AG04449 (cell line): ENCODE results near the gene TSR2.

Source experiments
- CTCF ChIA-PET: fragments of 350-600 bp; formaldehyde crosslinking; extraction: SDS; loops from one replicate; lab custom pipeline; 2021; ENCODE audit warnings: antibody characterized with exemption; lab: Yijun Ruan, JAX
- POLR2A ChIA-PET: fragments of 400-600, 350-600 bp; formaldehyde crosslinking; extraction: SDS; loops from one replicate; lab custom pipeline; 2020; ENCODE audit warnings: antibody characterized with exemption, inconsistent platforms; lab: Yijun Ruan, JAX
- DNase-seq: peaks from one replicate; pipeline ENCODE4 v3.0.0-alpha.2; 2010; ENCODE audit warnings: low read depth, low spot score
- H3K4me3 ChIP-seq: 2 replicates; pipeline ENCODE4 v1.5.1; 2011; ENCODE audit warnings: low read depth, mild to moderate bottlenecking, control low read depth, low read length
- TF ChIP-seq, protein P1 (sequence below): IDR thresholded peaks from one replicate; pipeline ENCODE4 v1.5.1; 2011; ENCODE audit warnings: mild to moderate bottlenecking, moderate library complexity, low read length, control low read depth, inconsistent platforms; ENCODE audit not compliant: insufficient read depth; ENCODE audit errors: missing control alignments

The TSR2 gene, protein sequence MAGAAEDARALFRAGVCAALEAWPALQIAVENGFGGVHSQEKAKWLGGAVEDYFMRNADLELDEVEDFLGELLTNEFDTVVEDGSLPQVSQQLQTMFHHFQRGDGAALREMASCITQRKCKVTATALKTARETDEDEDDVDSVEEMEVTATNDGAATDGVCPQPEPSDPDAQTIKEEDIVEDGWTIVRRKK

DNA sequence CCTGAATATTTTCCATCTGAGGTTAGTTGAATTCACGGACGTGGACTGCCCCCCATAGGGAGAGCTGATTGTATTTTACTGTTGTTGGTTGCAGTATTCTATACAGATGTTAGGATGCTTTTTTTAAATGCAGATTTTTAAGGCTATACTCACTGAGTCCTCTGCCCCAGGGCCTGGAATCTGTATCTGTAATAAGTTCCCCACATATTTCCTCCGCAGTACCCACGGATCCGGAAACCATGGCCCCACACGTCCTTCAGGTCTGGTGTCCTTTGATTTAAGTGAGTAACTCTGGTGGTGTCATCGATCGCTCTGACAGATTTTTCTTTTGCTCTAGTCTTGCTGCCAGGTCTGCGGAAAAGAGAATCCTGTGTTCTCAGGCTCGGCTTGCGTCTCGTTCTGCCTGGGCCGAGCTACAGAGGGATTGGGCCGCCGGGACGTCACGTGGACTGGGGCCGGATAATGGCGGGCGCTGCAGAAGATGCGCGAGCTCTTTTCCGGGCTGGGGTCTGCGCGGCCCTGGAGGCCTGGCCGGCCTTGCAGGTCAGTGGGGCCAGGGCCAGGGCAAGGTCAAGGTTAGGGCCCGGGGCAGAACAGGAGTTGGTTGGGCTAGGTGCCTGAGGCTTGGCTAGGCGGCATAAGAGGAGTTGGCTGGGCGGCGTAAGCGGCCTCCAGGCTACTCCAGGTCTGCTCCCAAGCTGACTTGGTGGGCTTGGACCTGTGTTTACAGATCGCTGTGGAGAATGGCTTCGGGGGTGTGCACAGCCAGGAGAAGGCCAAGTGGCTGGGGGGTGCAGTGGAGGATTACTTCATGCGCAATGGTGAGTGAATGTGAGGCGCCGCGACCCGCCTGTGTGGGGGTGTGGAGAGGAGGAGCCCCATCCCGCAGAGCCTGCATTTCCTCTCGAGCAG lies at the start of gene TSR2:
Gene TSR2, plus strand, starts transcription at position 445 of the 912 bp plus-strand sequence. Its CDS starts 18 bp downstream, at position 463.
- POLR2A ChIA-PET: interaction anchor here (0.6 to 0.9 kb wide), 3 partner anchors 9 to 97 kb away, joined by 3 read pairs; no protein-coding TSS in a partner anchor
- CTCF ChIA-PET: interaction anchor here (0.9 to 1.2 kb wide), 3 partner anchors 270 to 397 kb away, joined by 3 to 4 read pairs (median 3); partner anchors contain the start of gene PHF8

DNA sequence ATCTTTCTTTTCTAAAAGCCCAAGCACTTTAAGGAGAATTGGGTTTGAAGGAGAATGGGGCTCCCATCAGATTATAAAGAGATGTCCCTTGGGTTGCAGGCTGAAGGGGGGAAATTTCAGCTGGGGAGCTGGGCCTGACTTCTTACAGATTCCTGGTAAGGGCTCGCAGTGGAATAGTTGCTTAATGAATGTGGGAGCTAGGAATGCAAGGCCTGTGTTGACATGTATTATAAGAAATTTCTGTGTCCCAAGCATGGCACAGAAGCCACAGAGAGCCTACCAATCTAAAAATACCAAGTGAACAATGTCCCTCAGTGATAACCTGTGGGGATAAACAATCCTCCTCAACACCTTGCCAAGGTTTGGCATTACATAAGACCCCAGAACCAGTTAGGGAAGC lies 43.1 kb upstream of the TSR2 start:
- no peak for DNase-seq
- ChIA-PET CTCF (no interaction called here), POLR2A (no interaction called here)
- TF ChIP-seq, protein P1, sequence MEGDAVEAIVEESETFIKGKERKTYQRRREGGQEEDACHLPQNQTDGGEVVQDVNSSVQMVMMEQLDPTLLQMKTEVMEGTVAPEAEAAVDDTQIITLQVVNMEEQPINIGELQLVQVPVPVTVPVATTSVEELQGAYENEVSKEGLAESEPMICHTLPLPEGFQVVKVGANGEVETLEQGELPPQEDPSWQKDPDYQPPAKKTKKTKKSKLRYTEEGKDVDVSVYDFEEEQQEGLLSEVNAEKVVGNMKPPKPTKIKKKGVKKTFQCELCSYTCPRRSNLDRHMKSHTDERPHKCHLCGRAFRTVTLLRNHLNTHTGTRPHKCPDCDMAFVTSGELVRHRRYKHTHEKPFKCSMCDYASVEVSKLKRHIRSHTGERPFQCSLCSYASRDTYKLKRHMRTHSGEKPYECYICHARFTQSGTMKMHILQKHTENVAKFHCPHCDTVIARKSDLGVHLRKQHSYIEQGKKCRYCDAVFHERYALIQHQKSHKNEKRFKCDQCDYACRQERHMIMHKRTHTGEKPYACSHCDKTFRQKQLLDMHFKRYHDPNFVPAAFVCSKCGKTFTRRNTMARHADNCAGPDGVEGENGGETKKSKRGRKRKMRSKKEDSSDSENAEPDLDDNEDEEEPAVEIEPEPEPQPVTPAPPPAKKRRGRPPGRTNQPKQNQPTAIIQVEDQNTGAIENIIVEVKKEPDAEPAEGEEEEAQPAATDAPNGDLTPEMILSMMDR: no peak
- no peak overlapping the region for H3K4me3 ChIP-seq

More for the DNA sequence above, at the start of gene TSR2:
- TF ChIP-seq, protein P1: no peak
- peak within 1 kb of the TSS; percentile 77 for H3K4me3 ChIP-seq
- peak; percentile 34 for DNase-seq

DNA sequence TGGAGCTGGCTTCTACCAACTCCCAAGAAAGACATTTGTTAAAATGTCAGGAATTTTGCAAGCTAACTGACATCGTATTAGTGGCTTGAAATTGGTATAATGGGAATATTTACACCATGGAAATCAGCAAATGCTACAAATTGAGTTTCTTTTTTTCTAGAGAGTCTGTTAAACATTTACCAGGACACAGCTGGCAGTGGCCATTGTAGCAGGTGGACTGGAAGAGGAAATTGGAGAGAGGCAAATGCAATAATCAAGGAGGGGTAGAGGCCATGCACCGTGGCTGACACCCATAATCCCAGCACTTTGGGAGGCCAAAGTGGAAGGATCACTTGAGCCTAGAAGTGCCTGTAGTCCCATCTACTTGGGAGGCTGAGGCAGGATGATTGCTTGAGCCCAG lies 32.9 kb upstream of the TSR2 start:
- DNase-seq: no peak
- POLR2A ChIA-PET: no interaction called here
- TF ChIP-seq, protein P1: no peak
- CTCF ChIA-PET: no interaction called here
- no peak overlapping the region for H3K4me3 ChIP-seq

DNA sequence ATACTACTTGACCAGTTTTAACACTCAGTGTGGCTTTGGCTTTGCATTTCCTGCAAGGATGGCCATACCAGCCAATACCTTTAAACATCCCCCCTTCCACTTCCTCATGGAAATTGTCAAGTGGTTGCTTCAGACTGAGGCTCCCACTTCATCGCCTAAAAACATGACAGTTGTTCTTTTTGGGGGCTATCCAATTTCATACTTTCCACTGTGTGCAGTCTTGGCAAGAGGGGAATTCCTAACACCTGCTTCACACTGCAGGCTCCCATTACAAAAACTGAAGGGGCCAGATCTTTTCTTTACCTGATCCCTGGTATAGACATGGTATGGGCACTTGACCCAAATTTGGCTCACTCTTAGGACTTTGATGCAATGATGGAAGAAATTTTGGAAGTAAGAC lies 28.5 kb upstream of the TSR2 start:
- POLR2A ChIA-PET: no interaction called here
- no peak overlapping the region for H3K4me3 ChIP-seq
- TF ChIP-seq, protein P1: no peak
- DNase-seq: no peak
- CTCF ChIA-PET: no interaction called here

DNA sequence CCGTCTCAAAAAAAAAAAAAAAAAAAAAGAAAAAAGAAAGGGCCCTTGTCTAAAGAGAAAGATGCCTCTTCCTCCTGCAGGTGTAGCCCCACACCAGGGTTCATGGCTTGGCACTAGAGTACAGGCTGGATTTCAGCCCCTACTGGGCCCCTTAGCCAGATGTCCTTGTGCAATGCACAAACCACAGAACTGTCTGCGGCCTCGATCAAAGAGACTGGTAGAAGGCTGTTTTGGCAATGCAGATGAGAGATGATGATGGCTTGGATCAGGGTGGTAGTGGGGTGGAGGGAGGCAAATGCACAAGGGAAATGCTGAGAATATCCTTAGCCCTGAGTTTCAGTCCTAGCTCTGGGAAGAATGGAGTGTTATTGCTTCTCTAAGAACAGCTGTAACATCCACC lies 26.5 kb upstream of the TSR2 start:
- no peak for DNase-seq
- no peak overlapping the region for H3K4me3 ChIP-seq
- POLR2A ChIA-PET: no interaction called here
- TF ChIP-seq, protein P1: no peak
- CTCF ChIA-PET: no interaction called here
